Astrocyte (in vitro differentiated cells and primary cell): ENCODE measurements around the gene CDC42BPA. TPM values are rescaled to one million over a fixed set of nuclear protein-coding genes. Genes with fewer than 3 reads are reported as not detected.

Source experiments
- DNase-seq: peaks from one replicate; pipeline ENCODE4 v3.0.0-alpha.2; 2010; ENCODE audit warnings: low read depth
- FAIRE-seq: peaks from 2 replicates; lab custom pipeline; 2011; peaks lifted over from hg19 to GRCh38; lab: Jason Lieb, UNC
- H2AFZ ChIP-seq: 2 replicates; pipeline ENCODE4 v1.6.0; 2012; ENCODE audit warnings: low read depth, low read length, inconsistent platforms
- H3K27ac ChIP-seq: 2 replicates; pipeline ENCODE4 v1.5.1; 2011; ENCODE audit warnings: low read depth, low read length, inconsistent platforms
- H3K27me3 ChIP-seq: 2 replicates; pipeline ENCODE4 v1.6.0; 2011; ENCODE audit warnings: low read length, inconsistent platforms; ENCODE audit not compliant: insufficient read depth
- H3K36me3 ChIP-seq: 2 replicates; pipeline ENCODE4 v1.5.1; 2011; ENCODE audit warnings: low read length, inconsistent platforms; ENCODE audit not compliant: insufficient read depth
- H3K4me1 ChIP-seq: 2 replicates; pipeline ENCODE4 v1.5.1; 2011; ENCODE audit warnings: low read length, inconsistent platforms; ENCODE audit not compliant: insufficient read depth
- H3K4me2 ChIP-seq: 2 replicates; pipeline ENCODE4 v1.6.0; 2012; ENCODE audit warnings: low read length, inconsistent platforms
- H3K4me3 ChIP-seq: 2 replicates; pipeline ENCODE4 v1.5.1; 2011; ENCODE audit warnings: low read depth, mild to moderate bottlenecking, low read length, inconsistent platforms; ENCODE audit not compliant: insufficient read depth
- H3K79me2 ChIP-seq: 2 replicates; pipeline ENCODE4 v1.6.0; 2012; ENCODE audit warnings: mild to moderate bottlenecking, low read length, inconsistent platforms; ENCODE audit not compliant: insufficient read depth
- H3K9ac ChIP-seq: 2 replicates; pipeline ENCODE4 v1.6.0; 2012; ENCODE audit warnings: mild to moderate bottlenecking, low read length, inconsistent platforms
- H3K9me3 ChIP-seq: 2 replicates; pipeline ENCODE4 v1.5.1; 2012; ENCODE audit warnings: low read depth, mild to moderate bottlenecking, low read length, inconsistent platforms; ENCODE audit not compliant: insufficient read depth
- H4K20me1 ChIP-seq: 2 replicates; pipeline ENCODE4 v1.6.0; 2012; ENCODE audit warnings: low read length, inconsistent platforms; ENCODE audit not compliant: insufficient read depth
- H3K27ac Mint-ChIP-seq: one replicate; pipeline ENCODE4 v1.8.0; 2021; ENCODE audit warnings: mild to moderate bottlenecking, mixed read lengths; ENCODE audit not compliant: unreplicated experiment
- H3K27me3 Mint-ChIP-seq: one replicate; pipeline ENCODE4 v1.8.0; 2021; ENCODE audit warnings: low read depth, mixed read lengths; ENCODE audit not compliant: unreplicated experiment
- H3K36me3 Mint-ChIP-seq: one replicate; pipeline ENCODE4 v1.8.0; 2021; ENCODE audit warnings: low read depth, mixed read lengths; ENCODE audit not compliant: unreplicated experiment
- H3K4me1 Mint-ChIP-seq: one replicate; pipeline ENCODE4 v1.8.0; 2021; ENCODE audit warnings: low read depth, mixed read lengths; ENCODE audit not compliant: unreplicated experiment
- H3K4me3 Mint-ChIP-seq: one replicate; pipeline ENCODE4 v1.8.0; 2021; ENCODE audit warnings: mild to moderate bottlenecking, moderate library complexity, mixed read lengths; ENCODE audit not compliant: unreplicated experiment
- H3K9me3 Mint-ChIP-seq: one replicate; pipeline ENCODE4 v1.8.0; 2021; ENCODE audit warnings: mild to moderate bottlenecking, mixed read lengths; ENCODE audit not compliant: unreplicated experiment
- EZH2 ChIP-seq: IDR thresholded peaks from 2 replicates; pipeline ENCODE4 v1.6.1; 2012; ENCODE audit warnings: mild to moderate bottlenecking, low read length, inconsistent platforms; ENCODE audit not compliant: insufficient read depth
- total RNA-seq: library from RNA; stranded (reverse); gene quantifications from 2 replicates; pipeline ENCODE4 v1.2.1, GENCODE V29; 2021
- TF ChIP-seq, protein P1 (sequence below): IDR thresholded peaks from 2 replicates; pipeline ENCODE4 v1.5.1; 2011; ENCODE audit warnings: low read depth, mild to moderate bottlenecking, inconsistent platforms, low read length, moderate library complexity; ENCODE audit not compliant: insufficient read depth

CDC42BPA gene
- total RNA-seq, 1 donor from 2014 or later: 34.5 TPM

DNA sequence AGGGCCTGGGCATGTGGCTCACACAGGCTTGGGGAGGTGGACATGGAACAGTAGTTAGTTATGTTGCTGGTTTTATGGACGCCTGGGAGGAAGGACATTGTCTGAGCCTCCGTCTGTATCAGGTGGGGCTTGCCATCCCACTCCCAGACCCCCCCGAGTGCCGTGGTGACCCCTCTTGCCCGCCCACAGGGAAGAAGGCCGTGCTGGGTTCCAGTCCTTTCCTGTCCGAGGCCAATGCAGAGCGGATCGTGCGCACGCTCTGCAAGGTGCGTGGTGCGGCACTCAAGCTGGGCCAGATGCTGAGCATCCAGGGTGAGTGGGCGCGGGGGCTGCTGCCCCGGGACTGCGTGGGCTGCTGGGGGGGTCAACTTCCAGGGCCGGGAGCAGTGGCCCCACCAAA lies 336.5 kb downstream of the CDC42BPA start:
- H2AFZ ChIP-seq: no peak overlapping the region

DNA sequence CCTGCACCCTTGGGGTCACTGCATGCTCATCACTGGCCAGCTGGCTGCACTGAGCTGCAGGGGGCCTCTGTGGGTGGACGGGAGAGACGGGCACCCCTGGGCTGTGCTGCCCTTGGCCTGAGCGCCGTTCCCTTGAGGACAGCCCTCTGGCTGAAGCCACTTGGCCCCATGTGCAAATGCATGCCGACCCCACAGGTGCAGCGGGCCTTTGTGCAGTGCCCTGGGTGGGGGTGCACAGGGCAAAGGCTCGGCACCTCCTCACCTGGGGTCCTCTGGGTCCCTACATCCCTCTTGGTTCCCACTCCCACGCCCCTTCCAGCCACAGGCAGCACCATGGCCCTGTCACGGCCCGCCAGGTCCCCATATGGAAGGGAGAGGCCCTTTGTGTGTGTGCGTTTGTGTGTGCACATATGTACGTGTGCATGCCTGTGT lies 336.9 kb downstream of the CDC42BPA start:
- Mint-ChIP-seq H3K4me3 (no peak overlapping the region), H3K36me3 (peaks cover 6% of the 10 kb centered on the region), H3K27me3 (no peaks in the 10 kb centered on the region), H3K9me3 (no peaks in the 10 kb centered on the region), H3K4me1 (no peaks in the 10 kb centered on the region), H3K27ac (no peak overlapping the region)
- H3K79me2 ChIP-seq: no peaks in the 10 kb centered on the region
- H3K27ac ChIP-seq: no peak overlapping the region
- FAIRE-seq (no peak), DNase-seq (no peak)
- no peaks in the 10 kb centered on the region for H3K27me3 ChIP-seq
- no peak overlapping the region for H3K9ac ChIP-seq
- H2AFZ ChIP-seq: no peak overlapping the region
- no peaks in the 10 kb centered on the region for H3K36me3 ChIP-seq
- H3K9me3 ChIP-seq: no peaks in the 10 kb centered on the region
- no peaks in the 10 kb centered on the region for H3K4me1 ChIP-seq
- no peak overlapping the region for H3K4me3 ChIP-seq
- H3K4me2 ChIP-seq: no peak overlapping the region
- TF ChIP-seq, protein P1, sequence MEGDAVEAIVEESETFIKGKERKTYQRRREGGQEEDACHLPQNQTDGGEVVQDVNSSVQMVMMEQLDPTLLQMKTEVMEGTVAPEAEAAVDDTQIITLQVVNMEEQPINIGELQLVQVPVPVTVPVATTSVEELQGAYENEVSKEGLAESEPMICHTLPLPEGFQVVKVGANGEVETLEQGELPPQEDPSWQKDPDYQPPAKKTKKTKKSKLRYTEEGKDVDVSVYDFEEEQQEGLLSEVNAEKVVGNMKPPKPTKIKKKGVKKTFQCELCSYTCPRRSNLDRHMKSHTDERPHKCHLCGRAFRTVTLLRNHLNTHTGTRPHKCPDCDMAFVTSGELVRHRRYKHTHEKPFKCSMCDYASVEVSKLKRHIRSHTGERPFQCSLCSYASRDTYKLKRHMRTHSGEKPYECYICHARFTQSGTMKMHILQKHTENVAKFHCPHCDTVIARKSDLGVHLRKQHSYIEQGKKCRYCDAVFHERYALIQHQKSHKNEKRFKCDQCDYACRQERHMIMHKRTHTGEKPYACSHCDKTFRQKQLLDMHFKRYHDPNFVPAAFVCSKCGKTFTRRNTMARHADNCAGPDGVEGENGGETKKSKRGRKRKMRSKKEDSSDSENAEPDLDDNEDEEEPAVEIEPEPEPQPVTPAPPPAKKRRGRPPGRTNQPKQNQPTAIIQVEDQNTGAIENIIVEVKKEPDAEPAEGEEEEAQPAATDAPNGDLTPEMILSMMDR: no peak
- TF ChIP-seq EZH2: no peak
- no peaks in the 10 kb centered on the region for H4K20me1 ChIP-seq

More for the DNA sequence above, 336.5 kb downstream of the CDC42BPA start:
- Mint-ChIP-seq H3K4me3 (no peak overlapping the region), H3K36me3 (peaks cover 5% of the 10 kb centered on the region), H3K27me3 (no peaks in the 10 kb centered on the region), H3K4me1 (no peaks in the 10 kb centered on the region), H3K9me3 (no peaks in the 10 kb centered on the region), H3K27ac (no peak overlapping the region)
- H3K36me3 ChIP-seq: no peaks in the 10 kb centered on the region
- FAIRE-seq: no peak
- H3K9ac ChIP-seq: no peak overlapping the region
- H3K4me3 ChIP-seq: no peak overlapping the region
- DNase-seq: no peak
- TF ChIP-seq, protein P1: no peak
- TF ChIP-seq EZH2: no peak
- no peaks in the 10 kb centered on the region for H3K79me2 ChIP-seq
- no peaks in the 10 kb centered on the region for H4K20me1 ChIP-seq
- no peak overlapping the region for H3K4me2 ChIP-seq
- H3K9me3 ChIP-seq: no peaks in the 10 kb centered on the region
- no peak overlapping the region for H3K27ac ChIP-seq
- H3K27me3 ChIP-seq: no peaks in the 10 kb centered on the region
- no peaks in the 10 kb centered on the region for H3K4me1 ChIP-seq

DNA sequence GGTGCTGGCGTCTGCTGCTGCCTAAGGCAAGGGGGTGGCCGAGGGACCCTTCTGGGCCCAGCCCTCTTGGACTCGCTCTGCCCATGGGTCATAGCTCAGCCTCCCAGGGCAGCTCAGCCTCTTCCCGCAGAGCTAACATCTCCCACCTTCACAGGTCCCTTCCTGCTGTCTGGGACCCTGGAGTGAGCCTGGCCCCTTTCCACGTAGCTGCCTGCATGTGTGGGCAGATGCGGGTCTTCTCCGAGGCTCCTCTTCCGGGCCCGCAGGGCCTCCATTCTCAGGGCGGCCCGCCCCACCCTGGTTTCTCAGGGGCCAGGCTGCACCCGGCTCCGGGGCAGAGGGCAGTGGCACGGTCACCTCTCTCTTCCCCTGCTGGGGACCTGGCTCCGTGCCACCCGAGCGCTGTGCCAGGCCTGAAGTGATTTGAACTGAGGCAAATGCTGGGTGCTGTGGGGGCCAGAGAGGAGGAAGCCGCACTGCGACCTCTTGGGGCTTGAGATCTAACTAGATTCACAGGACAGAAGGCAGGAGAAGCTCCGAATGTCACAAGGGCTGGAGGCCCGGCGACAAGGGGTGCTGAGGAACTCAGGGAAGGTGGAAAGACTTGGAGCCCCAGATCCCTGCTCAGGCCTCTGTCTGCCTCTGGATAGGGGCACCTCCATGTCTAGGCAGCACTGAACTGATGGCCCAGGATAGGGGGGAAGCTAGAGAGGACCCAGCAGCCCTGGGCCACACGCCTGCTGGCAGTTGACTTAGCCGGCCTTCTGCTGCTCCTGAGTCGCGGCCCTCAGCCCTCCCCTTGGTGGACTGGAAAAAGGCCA lies 337.5 kb downstream of the CDC42BPA start:
- H3K4me3 Mint-ChIP-seq: no peak overlapping the region
- H2AFZ ChIP-seq: no peak overlapping the region
- H3K9me3 ChIP-seq: no peaks in the 10 kb centered on the region
- H3K36me3 Mint-ChIP-seq: peaks cover 1% of the 10 kb centered on the region
- H3K27ac ChIP-seq: no peak overlapping the region
- no peaks in the 10 kb centered on the region for H3K36me3 ChIP-seq
- H3K4me1 ChIP-seq: no peaks in the 10 kb centered on the region
- H3K4me3 ChIP-seq: no peak overlapping the region
- TF ChIP-seq, protein P1: no peak
- TF ChIP-seq EZH2: no peak
- no peaks in the 10 kb centered on the region for H3K79me2 ChIP-seq
- no peaks in the 10 kb centered on the region for H3K27me3 ChIP-seq
- H3K9me3 Mint-ChIP-seq: no peaks in the 10 kb centered on the region
- FAIRE-seq (no peak), DNase-seq (no peak)
- H3K9ac ChIP-seq: no peak overlapping the region
- no peaks in the 10 kb centered on the region for H3K27me3 Mint-ChIP-seq
- no peaks in the 10 kb centered on the region for H3K4me1 Mint-ChIP-seq
- no peak overlapping the region for H3K4me2 ChIP-seq
- no peaks in the 10 kb centered on the region for H4K20me1 ChIP-seq
- H3K27ac Mint-ChIP-seq: no peak overlapping the region
